K562 (cell line): Measurements from ENCODE around the gene SIGLEC6.

Experiments
- EZH2 ChIP-seq: IDR thresholded peaks from 2 replicates; pipeline ENCODE4 v1.6.1; 2012; ENCODE audit warnings: low read depth, mild to moderate bottlenecking, inconsistent platforms, low read length, borderline replicate concordance
- FOSL1 ChIP-seq: fragments of 200-800 bp; sonication (Bioruptor generic); conservative IDR thresholded peaks from 2 replicates; pipeline ENCODE4 v1.6.1; 2016; ENCODE audit warnings: missing genetic modification characterization, missing compliant biosample characterization
- GTF2E2 ChIP-seq: fragments of 200-800 bp; sonication (Bioruptor generic); IDR thresholded peaks from 2 replicates; pipeline ENCODE4 v1.6.1; 2016; ENCODE audit warnings: missing genetic modification characterization, missing compliant biosample characterization
- HNRNPH1 ChIP-seq: fragments of 200-400 bp; formaldehyde crosslinking; optimal IDR thresholded peaks from 2 replicates; pipeline ENCODE3; 2017; ENCODE audit warnings: low read depth, mild to moderate bottlenecking, low read length, moderate library complexity
- PHF21A ChIP-seq: fragments of 450-650 bp; IDR thresholded peaks from 2 replicates; pipeline ENCODE4 v1.6.1; 2017; ENCODE audit warnings: low read depth, borderline replicate concordance
- SOX6 ChIP-seq: fragments of 450-650 bp; IDR thresholded peaks from 2 replicates; pipeline ENCODE4 v1.6.1; 2014; ENCODE audit warnings: mild to moderate bottlenecking
- ZNF76 ChIP-seq: fragments of 250-450 bp; sonication (Bioruptor Pico); IDR thresholded peaks from 2 replicates; pipeline ENCODE4 v1.4.0; 2020; ENCODE audit warnings: mild to moderate bottlenecking, moderate library complexity, borderline replicate concordance
- TF ChIP-seq, protein P1 (sequence below): sonication (generic); formaldehyde crosslinking; IDR thresholded peaks from 2 replicates; pipeline ENCODE4 v1.8.1; 2023; ENCODE audit warnings: missing genetic modification reagents, mild to moderate bottlenecking, borderline replicate concordance
- TF ChIP-seq, protein P2 (sequence below): sonication (generic); formaldehyde crosslinking; IDR thresholded peaks from 2 replicates; pipeline ENCODE4 v1.9.0; 2022; ENCODE audit warnings: mild to moderate bottlenecking, missing genetic modification reagents

DNA sequence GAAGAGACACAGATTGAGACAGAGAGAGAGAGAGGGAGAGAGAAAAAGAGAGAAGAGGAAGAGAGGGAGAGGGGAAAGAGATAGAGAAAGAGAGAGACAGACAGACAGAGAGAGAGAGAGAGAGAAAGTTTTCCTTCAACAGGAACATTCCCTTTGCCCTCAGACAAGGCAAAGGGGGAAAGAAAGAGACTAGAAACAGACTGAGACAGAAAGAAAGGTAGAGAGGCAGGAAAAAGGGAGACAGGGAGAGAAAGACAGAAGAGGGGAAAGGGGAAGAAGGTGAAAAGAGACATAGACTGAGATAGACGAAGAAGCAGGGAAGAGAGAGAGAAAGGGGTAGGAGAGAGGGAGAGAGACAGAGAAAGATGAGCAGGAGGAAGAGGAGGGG, 21.1 kb upstream of the SIGLEC6 start:
- TF ChIP-seq HNRNPH1 (no peak), GTF2E2 (no peak), SOX6 (no peak), EZH2 (no peak), PHF21A (no peak), ZNF76 (CRISPR knock-in tag) (no peak), FOSL1 (no peak)
- TF ChIP-seq, protein P1, sequence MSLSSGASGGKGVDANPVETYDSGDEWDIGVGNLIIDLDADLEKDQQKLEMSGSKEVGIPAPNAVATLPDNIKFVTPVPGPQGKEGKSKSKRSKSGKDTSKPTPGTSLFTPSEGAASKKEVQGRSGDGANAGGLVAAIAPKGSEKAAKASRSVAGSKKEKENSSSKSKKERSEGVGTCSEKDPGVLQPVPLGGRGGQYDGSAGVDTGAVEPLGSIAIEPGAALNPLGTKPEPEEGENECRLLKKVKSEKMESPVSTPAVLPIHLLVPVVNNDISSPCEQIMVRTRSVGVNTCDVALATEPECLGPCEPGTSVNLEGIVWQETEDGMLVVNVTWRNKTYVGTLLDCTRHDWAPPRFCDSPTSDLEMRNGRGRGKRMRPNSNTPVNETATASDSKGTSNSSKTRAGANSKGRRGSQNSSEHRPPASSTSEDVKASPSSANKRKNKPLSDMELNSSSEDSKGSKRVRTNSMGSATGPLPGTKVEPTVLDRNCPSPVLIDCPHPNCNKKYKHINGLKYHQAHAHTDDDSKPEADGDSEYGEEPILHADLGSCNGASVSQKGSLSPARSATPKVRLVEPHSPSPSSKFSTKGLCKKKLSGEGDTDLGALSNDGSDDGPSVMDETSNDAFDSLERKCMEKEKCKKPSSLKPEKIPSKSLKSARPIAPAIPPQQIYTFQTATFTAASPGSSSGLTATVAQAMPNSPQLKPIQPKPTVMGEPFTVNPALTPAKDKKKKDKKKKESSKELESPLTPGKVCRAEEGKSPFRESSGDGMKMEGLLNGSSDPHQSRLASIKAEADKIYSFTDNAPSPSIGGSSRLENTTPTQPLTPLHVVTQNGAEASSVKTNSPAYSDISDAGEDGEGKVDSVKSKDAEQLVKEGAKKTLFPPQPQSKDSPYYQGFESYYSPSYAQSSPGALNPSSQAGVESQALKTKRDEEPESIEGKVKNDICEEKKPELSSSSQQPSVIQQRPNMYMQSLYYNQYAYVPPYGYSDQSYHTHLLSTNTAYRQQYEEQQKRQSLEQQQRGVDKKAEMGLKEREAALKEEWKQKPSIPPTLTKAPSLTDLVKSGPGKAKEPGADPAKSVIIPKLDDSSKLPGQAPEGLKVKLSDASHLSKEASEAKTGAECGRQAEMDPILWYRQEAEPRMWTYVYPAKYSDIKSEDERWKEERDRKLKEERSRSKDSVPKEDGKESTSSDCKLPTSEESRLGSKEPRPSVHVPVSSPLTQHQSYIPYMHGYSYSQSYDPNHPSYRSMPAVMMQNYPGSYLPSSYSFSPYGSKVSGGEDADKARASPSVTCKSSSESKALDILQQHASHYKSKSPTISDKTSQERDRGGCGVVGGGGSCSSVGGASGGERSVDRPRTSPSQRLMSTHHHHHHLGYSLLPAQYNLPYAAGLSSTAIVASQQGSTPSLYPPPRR (CRISPR knock-in tag): no peak
- TF ChIP-seq, protein P2, sequence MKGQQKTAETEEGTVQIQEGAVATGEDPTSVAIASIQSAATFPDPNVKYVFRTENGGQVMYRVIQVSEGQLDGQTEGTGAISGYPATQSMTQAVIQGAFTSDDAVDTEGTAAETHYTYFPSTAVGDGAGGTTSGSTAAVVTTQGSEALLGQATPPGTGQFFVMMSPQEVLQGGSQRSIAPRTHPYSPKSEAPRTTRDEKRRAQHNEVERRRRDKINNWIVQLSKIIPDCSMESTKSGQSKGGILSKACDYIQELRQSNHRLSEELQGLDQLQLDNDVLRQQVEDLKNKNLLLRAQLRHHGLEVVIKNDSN: no peak
